GM12878 (cell line): ENCODE results near the gene TAAR9. TPM values are rescaled to one million over a fixed set of nuclear protein-coding genes. Genes with fewer than 3 reads are reported as not detected.
A peak's percentile ranks its signal among the peaks of the same experiment; 100 is the strongest.

Source experiments
- ATF7 ChIP-seq: fragments of 450-650 bp; IDR thresholded peaks from 2 replicates; pipeline ENCODE4 v1.6.1; 2016; ENCODE audit warnings: low read depth, mild to moderate bottlenecking
- CBX5 ChIP-seq: sonication (generic); IDR thresholded peaks from 2 replicates; pipeline ENCODE4 v1.6.1; 2016; ENCODE audit warnings: low read depth, moderate library complexity, mild to moderate bottlenecking, inconsistent platforms
- CHD1 ChIP-seq: IDR thresholded peaks from 2 replicates; pipeline ENCODE4 v1.6.1; 2012; ENCODE audit warnings: low read depth, low read length, improper control_type of control experiment
- ESRRA ChIP-seq: IDR thresholded peaks from 2 replicates; pipeline ENCODE4 v1.6.1; 2012; ENCODE audit warnings: mild to moderate bottlenecking, low read length, improper control_type of control experiment
- HCFC1 ChIP-seq: fragments of 150-350 bp; IDR thresholded peaks from 2 replicates; pipeline ENCODE4 v1.6.1; 2014; ENCODE audit warnings: low read length
- IKZF1 ChIP-seq: fragments of 450-650 bp; conservative IDR thresholded peaks from 2 replicates; pipeline ENCODE4 v1.6.1; 2017; ENCODE audit warnings: antibody characterized with exemption, mild to moderate bottlenecking
- MXI1 ChIP-seq: fragments of 150-350 bp; IDR thresholded peaks from 2 replicates; pipeline ENCODE4 v1.6.1; 2011; ENCODE audit warnings: low read depth, mild to moderate bottlenecking, inconsistent platforms, low read length, improper control_type of control experiment
- NFYB ChIP-seq: IDR thresholded peaks from 2 replicates; pipeline ENCODE4 v1.6.1; 2011; ENCODE audit warnings: low read depth, mild to moderate bottlenecking, low read length, improper control_type of control experiment, moderate library complexity; ENCODE audit not compliant: insufficient read depth
- POLR2A ChIP-seq: IDR thresholded peaks from 2 replicates; pipeline ENCODE4 v1.6.1; 2011; ENCODE audit warnings: low read depth, mild to moderate bottlenecking, low read length
- RCOR1 ChIP-seq: conservative IDR thresholded peaks from 2 replicates; pipeline ENCODE4 v1.6.1; 2012; ENCODE audit warnings: low read depth, low read length, improper control_type of control experiment
- RFX5 ChIP-seq: IDR thresholded peaks from 2 replicates; pipeline ENCODE4 v1.6.1; 2011; ENCODE audit warnings: low read depth, low read length, improper control_type of control experiment
- SIX5 ChIP-seq: IDR thresholded peaks from 2 replicates; pipeline ENCODE4 v1.6.1; 2011; ENCODE audit warnings: mild to moderate bottlenecking, low read depth, low read length, moderate library complexity; ENCODE audit not compliant: severe bottlenecking
- SMAD5 ChIP-seq: IDR thresholded peaks from 2 replicates; pipeline ENCODE4 v1.6.1; 2016; ENCODE audit warnings: antibody characterized with exemption, low read depth
- SPI1 ChIP-seq: IDR thresholded peaks from 2 replicates; pipeline ENCODE4 v1.6.1; 2011; ENCODE audit warnings: low read depth, mild to moderate bottlenecking, low read length, moderate library complexity, borderline replicate concordance; ENCODE audit not compliant: insufficient read depth
- STAT1 ChIP-seq: fragments of 450-650 bp; conservative IDR thresholded peaks from 2 replicates; pipeline ENCODE4 v1.6.1; 2014; ENCODE audit warnings: antibody characterized with exemption, mild to moderate bottlenecking
- TARDBP ChIP-seq: IDR thresholded peaks from 2 replicates; pipeline ENCODE4 v1.6.1; 2016; ENCODE audit warnings: borderline replicate concordance
- ZNF207 ChIP-seq: fragments of 450-650 bp; IDR thresholded peaks from 2 replicates; pipeline ENCODE4 v1.6.1; 2014; ENCODE audit warnings: antibody characterized with exemption, mild to moderate bottlenecking, borderline replicate concordance
- ZSCAN29 ChIP-seq: fragments of 450-650 bp; IDR thresholded peaks from 2 replicates; pipeline ENCODE4 v1.6.1; 2017; ENCODE audit warnings: mild to moderate bottlenecking, moderate library complexity
- polyA plus RNA-seq, 11 experiments: library from polyadenylated mRNA; depleted of rRNA in 4 of 11; unstranded in 6 of 11; stranded (reverse) in 5 of 11; fragments of >200 nt; fragmentation: Nextera tagmentation in 4 of 11; fragmentation: Illumina TruSeq in 1 of 11; extraction: Ambion mirVana in 4 of 11; extraction: Trizol in 1 of 11; gene quantifications; 1 replicate in 1 of 11; 2 replicates in 10 of 11; pipeline versions ENCODE4 v1.2.1 to v1.2.3, GENCODE V29; 2011 to 2016; ENCODE audit warnings: inconsistent platforms in 2 of 11, missing spikeins in 2 of 11, low read depth in 1 of 11
- total RNA-seq, 4 experiments: library from RNA; depleted of rRNA in 3 of 4; stranded (reverse); fragments of >200 nt in 3 of 4; fragmentation: Illumina TruSeq in 1 of 4; extraction: Trizol in 1 of 4; gene quantifications; 2 replicates each; pipeline versions ENCODE4 v1.2.1 to v1.2.3, GENCODE V29; 2013 to 2021
- TF ChIP-seq, protein P1 (sequence below): fragments of 450-650 bp; IDR thresholded peaks from 2 replicates; pipeline ENCODE4 v1.6.1; 2017; ENCODE audit warnings: mild to moderate bottlenecking, low read depth, inconsistent platforms; ENCODE audit not compliant: poor library complexity, severe bottlenecking
- TF ChIP-seq, protein P2 (sequence below): fragments of 450-650 bp; IDR thresholded peaks from 2 replicates; pipeline ENCODE4 v1.6.1; 2014; ENCODE audit warnings: mild to moderate bottlenecking
- TF ChIP-seq, protein P3 (sequence below): fragments of 450-650 bp; IDR thresholded peaks from 2 replicates; pipeline ENCODE4 v1.6.1; 2016; ENCODE audit warnings: mild to moderate bottlenecking
- TF ChIP-seq, protein P4 (sequence below): fragments of 450-650 bp; IDR thresholded peaks from 2 replicates; pipeline ENCODE4 v1.6.1; 2017; ENCODE audit warnings: mild to moderate bottlenecking, moderate library complexity

TAAR9 gene
- total and polyA plus RNA-seq, 10 of the 15 experiments (the other 5 are each of a cell fraction or from before 2014, with no cell fraction given): not detected

DNA sequence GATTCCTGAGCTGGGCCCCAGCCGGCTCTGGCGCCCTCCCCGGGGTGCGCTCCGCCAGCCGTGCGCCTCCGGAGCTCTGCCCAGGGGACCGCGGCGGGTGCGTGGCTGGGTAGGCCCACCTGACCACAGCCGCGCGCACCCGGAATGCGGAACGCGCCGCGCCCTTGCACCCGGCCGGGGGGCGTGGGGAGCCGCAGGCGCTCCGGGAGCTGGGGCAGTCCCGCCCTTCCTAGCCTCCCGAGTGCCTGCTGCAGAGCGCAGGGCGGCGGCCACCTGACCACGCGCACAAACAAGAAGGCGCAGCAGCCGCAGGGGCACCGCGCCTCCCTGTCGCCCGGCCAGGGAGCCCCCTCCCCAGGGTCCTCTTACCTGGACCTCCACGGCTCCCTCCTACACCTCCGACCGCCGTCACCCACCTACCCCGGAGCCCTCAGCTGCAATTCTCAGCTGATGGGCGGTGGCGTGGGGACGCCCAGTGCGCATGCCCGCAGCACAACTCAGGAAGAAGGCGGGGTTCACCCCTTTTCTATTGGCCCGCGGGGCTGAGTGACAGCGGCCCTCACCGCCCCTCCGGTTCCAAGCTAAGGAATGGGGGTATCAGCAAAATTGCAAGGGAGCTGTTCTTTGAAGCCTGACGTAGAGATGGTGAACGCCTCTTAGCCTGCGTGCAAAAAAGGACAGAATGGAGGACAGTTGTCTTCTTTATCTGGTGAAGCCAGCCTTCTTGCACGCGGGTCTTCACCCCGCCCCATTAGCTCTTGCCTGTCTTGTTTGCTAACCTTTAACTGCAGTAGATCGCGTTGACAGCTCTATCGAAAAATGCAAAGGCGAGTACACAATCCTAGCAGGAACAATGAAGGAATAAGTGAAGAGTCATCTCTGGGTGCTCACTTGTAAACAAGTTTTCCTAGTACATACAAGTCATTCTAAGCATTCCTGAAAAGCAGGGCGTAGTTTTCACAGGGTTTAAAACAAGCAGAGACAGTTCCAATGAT lies 25.1 kb upstream of the TAAR9 start, which contains the start of gene STX7 (continued):
- TF ChIP-seq, protein P1, sequence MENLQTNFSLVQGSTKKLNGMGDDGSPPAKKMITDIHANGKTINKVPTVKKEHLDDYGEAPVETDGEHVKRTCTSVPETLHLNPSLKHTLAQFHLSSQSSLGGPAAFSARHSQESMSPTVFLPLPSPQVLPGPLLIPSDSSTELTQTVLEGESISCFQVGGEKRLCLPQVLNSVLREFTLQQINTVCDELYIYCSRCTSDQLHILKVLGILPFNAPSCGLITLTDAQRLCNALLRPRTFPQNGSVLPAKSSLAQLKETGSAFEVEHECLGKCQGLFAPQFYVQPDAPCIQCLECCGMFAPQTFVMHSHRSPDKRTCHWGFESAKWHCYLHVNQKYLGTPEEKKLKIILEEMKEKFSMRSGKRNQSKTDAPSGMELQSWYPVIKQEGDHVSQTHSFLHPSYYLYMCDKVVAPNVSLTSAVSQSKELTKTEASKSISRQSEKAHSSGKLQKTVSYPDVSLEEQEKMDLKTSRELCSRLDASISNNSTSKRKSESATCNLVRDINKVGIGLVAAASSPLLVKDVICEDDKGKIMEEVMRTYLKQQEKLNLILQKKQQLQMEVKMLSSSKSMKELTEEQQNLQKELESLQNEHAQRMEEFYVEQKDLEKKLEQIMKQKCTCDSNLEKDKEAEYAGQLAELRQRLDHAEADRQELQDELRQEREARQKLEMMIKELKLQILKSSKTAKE: no peak
- TF ChIP-seq CBX5 (0 out of 2 replicates have a peak, but pooled peaks have one; percentile 35), CHD1 (no peak), SPI1 (no peak; the same call in 1 of the 2 replicates), HCFC1 (0 out of 2 replicates have a peak, but pooled peaks have one; percentile 27), MXI1 (peak; percentile 14; the same call in 1 of the 2 replicates), RCOR1 (0 out of 2 replicates have a peak, but pooled peaks have one; percentile 24), POLR2A (peak; percentile 77), IKZF1 (peak; percentile 98), ESRRA (no peak), RFX5 (no peak), STAT1 (0 out of 2 replicates have a peak, but pooled peaks have one; percentile 8), TARDBP (no peak), ATF7 (no peak), SMAD5 (0 out of 2 replicates have a peak, but pooled peaks have one; percentile 48), ZNF207 (peak; percentile 67), ZSCAN29 (no peak), NFYB (peak; percentile 88), SIX5 (no peak)
- TF ChIP-seq, protein P2, sequence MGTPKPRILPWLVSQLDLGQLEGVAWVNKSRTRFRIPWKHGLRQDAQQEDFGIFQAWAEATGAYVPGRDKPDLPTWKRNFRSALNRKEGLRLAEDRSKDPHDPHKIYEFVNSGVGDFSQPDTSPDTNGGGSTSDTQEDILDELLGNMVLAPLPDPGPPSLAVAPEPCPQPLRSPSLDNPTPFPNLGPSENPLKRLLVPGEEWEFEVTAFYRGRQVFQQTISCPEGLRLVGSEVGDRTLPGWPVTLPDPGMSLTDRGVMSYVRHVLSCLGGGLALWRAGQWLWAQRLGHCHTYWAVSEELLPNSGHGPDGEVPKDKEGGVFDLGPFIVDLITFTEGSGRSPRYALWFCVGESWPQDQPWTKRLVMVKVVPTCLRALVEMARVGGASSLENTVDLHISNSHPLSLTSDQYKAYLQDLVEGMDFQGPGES: 0 out of 2 replicates have a peak, but pooled peaks have one; percentile 49
- TF ChIP-seq, protein P3, sequence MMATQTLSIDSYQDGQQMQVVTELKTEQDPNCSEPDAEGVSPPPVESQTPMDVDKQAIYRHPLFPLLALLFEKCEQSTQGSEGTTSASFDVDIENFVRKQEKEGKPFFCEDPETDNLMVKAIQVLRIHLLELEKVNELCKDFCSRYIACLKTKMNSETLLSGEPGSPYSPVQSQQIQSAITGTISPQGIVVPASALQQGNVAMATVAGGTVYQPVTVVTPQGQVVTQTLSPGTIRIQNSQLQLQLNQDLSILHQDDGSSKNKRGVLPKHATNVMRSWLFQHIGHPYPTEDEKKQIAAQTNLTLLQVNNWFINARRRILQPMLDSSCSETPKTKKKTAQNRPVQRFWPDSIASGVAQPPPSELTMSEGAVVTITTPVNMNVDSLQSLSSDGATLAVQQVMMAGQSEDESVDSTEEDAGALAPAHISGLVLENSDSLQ: peak; percentile 99
- TF ChIP-seq, protein P4, sequence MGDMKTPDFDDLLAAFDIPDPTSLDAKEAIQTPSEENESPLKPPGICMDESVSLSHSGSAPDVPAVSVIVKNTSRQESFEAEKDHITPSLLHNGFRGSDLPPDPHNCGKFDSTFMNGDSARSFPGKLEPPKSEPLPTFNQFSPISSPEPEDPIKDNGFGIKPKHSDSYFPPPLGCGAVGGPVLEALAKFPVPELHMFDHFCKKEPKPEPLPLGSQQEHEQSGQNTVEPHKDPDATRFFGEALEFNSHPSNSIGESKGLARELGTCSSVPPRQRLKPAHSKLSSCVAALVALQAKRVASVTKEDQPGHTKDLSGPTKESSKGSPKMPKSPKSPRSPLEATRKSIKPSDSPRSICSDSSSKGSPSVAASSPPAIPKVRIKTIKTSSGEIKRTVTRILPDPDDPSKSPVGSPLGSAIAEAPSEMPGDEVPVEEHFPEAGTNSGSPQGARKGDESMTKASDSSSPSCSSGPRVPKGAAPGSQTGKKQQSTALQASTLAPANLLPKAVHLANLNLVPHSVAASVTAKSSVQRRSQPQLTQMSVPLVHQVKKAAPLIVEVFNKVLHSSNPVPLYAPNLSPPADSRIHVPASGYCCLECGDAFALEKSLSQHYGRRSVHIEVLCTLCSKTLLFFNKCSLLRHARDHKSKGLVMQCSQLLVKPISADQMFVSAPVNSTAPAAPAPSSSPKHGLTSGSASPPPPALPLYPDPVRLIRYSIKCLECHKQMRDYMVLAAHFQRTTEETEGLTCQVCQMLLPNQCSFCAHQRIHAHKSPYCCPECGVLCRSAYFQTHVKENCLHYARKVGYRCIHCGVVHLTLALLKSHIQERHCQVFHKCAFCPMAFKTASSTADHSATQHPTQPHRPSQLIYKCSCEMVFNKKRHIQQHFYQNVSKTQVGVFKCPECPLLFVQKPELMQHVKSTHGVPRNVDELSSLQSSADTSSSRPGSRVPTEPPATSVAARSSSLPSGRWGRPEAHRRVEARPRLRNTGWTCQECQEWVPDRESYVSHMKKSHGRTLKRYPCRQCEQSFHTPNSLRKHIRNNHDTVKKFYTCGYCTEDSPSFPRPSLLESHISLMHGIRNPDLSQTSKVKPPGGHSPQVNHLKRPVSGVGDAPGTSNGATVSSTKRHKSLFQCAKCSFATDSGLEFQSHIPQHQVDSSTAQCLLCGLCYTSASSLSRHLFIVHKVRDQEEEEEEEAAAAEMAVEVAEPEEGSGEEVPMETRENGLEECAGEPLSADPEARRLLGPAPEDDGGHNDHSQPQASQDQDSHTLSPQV: no peak
